SU-DHL-6 (cell line): ENCODE results near the gene KIAA0825.
"Not testable (repeated sequence)": the region's sequence is repeated elsewhere in the genome, so short reads cannot be mapped to it uniquely, and the experiment has no call there.

Experiments used
- H2AFZ ChIP-seq: fragments of 200-600 bp; sonication (generic); 2 replicates; pipeline ENCODE4 v1.6.1; 2014; ENCODE audit warnings: low read depth, mild to moderate bottlenecking, moderate library complexity, mixed read lengths, antibody characterized with exemption, low read length; ENCODE audit not compliant: severe bottlenecking
- H3F3A ChIP-seq: fragments of 200-600 bp; shearing (Covaris generic); 2 replicates; pipeline ENCODE4 v1.6.0; 2016; ENCODE audit warnings: antibody characterized with exemption, mild to moderate bottlenecking; ENCODE audit not compliant: insufficient read depth
- H3K27ac ChIP-seq: fragments of 200-600 bp; sonication (generic); 2 replicates; pipeline ENCODE4 v1.5.1; 2016; ENCODE audit warnings: low read depth, mild to moderate bottlenecking, low read length, moderate library complexity, mixed read lengths
- H3K27me3 ChIP-seq: fragments of 200-600 bp; sonication (generic), shearing (Covaris generic); 2 replicates; pipeline ENCODE4 v1.6.0; 2014; ENCODE audit warnings: mild to moderate bottlenecking, low read length
- H3K36me3 ChIP-seq: fragments of 200-600 bp; sonication (generic); 2 replicates; pipeline ENCODE4 v1.6.1; 2014; ENCODE audit warnings: mild to moderate bottlenecking, low read length, mixed read lengths
- H3K4me2 ChIP-seq: fragments of 300-600, 200-600 bp; shearing (Covaris generic), sonication (generic); 2 replicates; pipeline ENCODE4 v1.6.0; 2014; ENCODE audit warnings: low read length, low read depth, mild to moderate bottlenecking; ENCODE audit not compliant: poor library complexity, severe bottlenecking
- H3K4me3 ChIP-seq: fragments of 200-600 bp; sonication (generic); 2 replicates; pipeline ENCODE4 v1.5.1; 2014; ENCODE audit warnings: antibody characterized with exemption, low read length, mild to moderate bottlenecking, mixed read lengths; ENCODE audit not compliant: insufficient read depth, poor library complexity, severe bottlenecking
- H3K79me2 ChIP-seq: fragments of 200-600 bp; sonication (generic); 2 replicates; pipeline ENCODE4 v1.6.1; 2014; ENCODE audit warnings: mild to moderate bottlenecking, low read length, moderate library complexity; ENCODE audit not compliant: insufficient read depth
- H3K9ac ChIP-seq: fragments of 200-600 bp; sonication (generic); 2 replicates; pipeline ENCODE4 v1.7.0; 2014; ENCODE audit warnings: mild to moderate bottlenecking, low read length
- H3K9me2 ChIP-seq: fragments of 200-600 bp; sonication (generic); replicated peaks from 2 replicates; pipeline ENCODE4 v1.6.1; 2014; ENCODE audit warnings: low read length; ENCODE audit not compliant: insufficient read depth
- H3K9me3 ChIP-seq: fragments of 200-600 bp; sonication (generic); 2 replicates; pipeline ENCODE4 v1.6.1; 2014; ENCODE audit warnings: low read length, mixed read lengths; ENCODE audit not compliant: insufficient read depth
- H4K20me1 ChIP-seq: fragments of 200-600 bp; sonication (generic); 2 replicates; pipeline ENCODE4 v1.6.1; 2014; ENCODE audit warnings: low read depth, mild to moderate bottlenecking, antibody characterized with exemption, low read length, moderate library complexity, mixed read lengths
- CTCF ChIP-seq: fragments of 200-600 bp; sonication (generic); IDR thresholded peaks from one replicate; pipeline ENCODE4 v1.5.1; 2017; ENCODE audit warnings: antibody characterized with exemption, mild to moderate bottlenecking, low read length, moderate library complexity; ENCODE audit not compliant: insufficient read depth, poor library complexity, severe bottlenecking
- EZH2phosphoT487 ChIP-seq: fragments of 200-600 bp; sonication (generic), shearing (Covaris generic); conservative IDR thresholded peaks from 2 replicates; pipeline ENCODE4 v1.6.1; 2018; ENCODE audit warnings: mild to moderate bottlenecking, antibody characterized with exemption, low read length, moderate library complexity, mixed read lengths

Gene KIAA0825

DNA sequence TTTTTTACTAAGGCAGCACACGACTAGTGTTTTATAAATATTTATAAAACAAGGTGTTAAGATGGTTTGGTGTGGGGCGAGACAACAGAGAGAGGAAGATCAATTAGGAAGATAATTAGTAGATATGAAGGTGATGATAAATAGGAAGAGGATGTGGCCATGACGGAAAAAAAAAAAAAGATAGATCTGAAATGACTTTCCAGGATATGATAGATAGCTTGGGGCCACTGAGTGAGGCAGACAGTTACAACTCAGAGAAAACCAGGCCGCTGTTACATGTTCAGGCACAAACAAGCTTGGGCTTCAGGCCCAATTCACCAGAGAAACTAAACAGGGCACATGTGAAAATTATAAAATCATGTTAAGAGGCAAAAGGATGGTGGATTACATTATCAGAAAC is 43.2 kb downstream of the KIAA0825 start:
- Histone ChIP-seq H3K4me3 (no peak overlapping the region), H3K4me2 (no peak overlapping the region)
- TF ChIP-seq CTCF (no peak), EZH2phosphoT487 (no peak)

GRCh38 chr5:94573349-94573748 is 45.1 kb downstream of the KIAA0825 start:
- not testable (repeated sequence) for H3F3A ChIP-seq, H3K4me2 ChIP-seq, H4K20me1 ChIP-seq, H2AFZ ChIP-seq, H3K27me3 ChIP-seq, H3K4me3 ChIP-seq, H3K36me3 ChIP-seq, H3K27ac ChIP-seq, H3K9ac ChIP-seq, H3K79me2 ChIP-seq, H3K9me2 ChIP-seq, H3K9me3 ChIP-seq

More for the DNA sequence above, 43.2 kb downstream of the KIAA0825 start:
- no peaks in the 10 kb centered on the region for H3K9me2 ChIP-seq
- no peaks in the 10 kb centered on the region for H3K9me3 ChIP-seq
- H3F3A ChIP-seq = no peaks in the 10 kb centered on the region
- H3K36me3 ChIP-seq = no peaks in the 10 kb centered on the region
- H3K9ac ChIP-seq = no peak overlapping the region
- H2AFZ ChIP-seq = no peak overlapping the region
- H4K20me1 ChIP-seq = no peaks in the 10 kb centered on the region
- H3K79me2 ChIP-seq = no peaks in the 10 kb centered on the region
- H3K27me3 ChIP-seq = no peaks in the 10 kb centered on the region
- H3K27ac ChIP-seq = no peak overlapping the region

DNA sequence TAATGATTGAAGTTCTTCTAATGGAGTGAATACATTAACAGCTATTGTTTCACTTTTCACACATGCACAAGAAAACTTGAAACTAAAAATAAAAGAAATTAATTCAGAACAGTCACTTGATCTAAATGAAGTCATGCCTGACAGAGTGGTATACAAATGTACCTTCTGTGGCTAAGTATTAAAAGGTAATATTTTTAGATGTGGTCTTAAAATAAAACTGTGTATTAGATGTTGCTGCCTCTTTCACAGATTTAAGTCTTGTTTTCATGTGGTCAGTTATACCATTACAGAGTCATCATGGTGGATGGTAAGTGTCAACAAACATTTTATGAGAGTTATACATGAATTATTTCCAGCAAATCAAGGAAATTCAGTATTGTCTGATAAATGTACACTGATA is 47.0 kb downstream of the KIAA0825 start:
- Histone ChIP-seq H3K36me3 (no peaks in the 10 kb centered on the region), H3K27ac (no peak overlapping the region), H3K9ac (no peak overlapping the region), H3K4me2 (no peak overlapping the region), H3K79me2 (no peaks in the 10 kb centered on the region), H3K27me3 (no peaks in the 10 kb centered on the region), H3F3A (no peaks in the 10 kb centered on the region), H3K9me3 (no peaks in the 10 kb centered on the region), H2AFZ (no peak overlapping the region), H3K4me3 (no peak overlapping the region), H3K9me2 (no peaks in the 10 kb centered on the region), H4K20me1 (no peaks in the 10 kb centered on the region)
- TF ChIP-seq EZH2phosphoT487 = no peak
- TF ChIP-seq CTCF = no peak

- no peaks in the 10 kb centered on the region for H3K9me3 ChIP-seq
- no peaks in the 10 kb centered on the region for H3K36me3 ChIP-seq
- no peak overlapping the region for H3K9ac ChIP-seq
- TF ChIP-seq CTCF = no peak
- TF ChIP-seq EZH2phosphoT487 = no peak
- H3K79me2 ChIP-seq = no peaks in the 10 kb centered on the region
- no peak overlapping the region for H3K4me3 ChIP-seq
- no peaks in the 10 kb centered on the region for H3K9me2 ChIP-seq
- no peak overlapping the region for H2AFZ ChIP-seq
- no peaks in the 10 kb centered on the region for H3K27me3 ChIP-seq
- no peak overlapping the region for H3K4me2 ChIP-seq
- H3F3A ChIP-seq = no peaks in the 10 kb centered on the region
- H4K20me1 ChIP-seq = no peaks in the 10 kb centered on the region
- no peak overlapping the region for H3K27ac ChIP-seq
Measured at GRCh38 chr5:94564812-94565211, 53.6 kb downstream of the KIAA0825 start.
